Left ventricle myocardium inferior (tissue), 1 donor: ENCODE measurements around the gene KRT13. TPM values are rescaled to one million over a fixed set of nuclear protein-coding genes. Genes with fewer than 3 reads are reported as not detected.

Source experiments
- DNase-seq: peaks from one replicate; pipeline ENCODE4 v3.0.0-alpha.2; 2020
- H3K27ac ChIP-seq: fragments of 200-600 bp; replicated peaks from 2 replicates; pipeline ENCODE4 v1.8.0; 2021
- H3K27me3 ChIP-seq: fragments of 200-600 bp; 2 replicates; pipeline ENCODE4 v1.8.0; 2021; ENCODE audit warnings: low read depth
- H3K36me3 ChIP-seq: fragments of 200-600 bp; 2 replicates; pipeline ENCODE4 v1.8.0; 2021
- H3K4me1 ChIP-seq: fragments of 200-600 bp; 2 replicates; pipeline ENCODE4 v1.8.0; 2021
- H3K4me3 ChIP-seq: fragments of 200-600 bp; 2 replicates; pipeline ENCODE4 v1.8.0; 2021; ENCODE audit warnings: mild to moderate bottlenecking, moderate library complexity
- H3K9me3 ChIP-seq: fragments of 200-600 bp; replicated peaks from 2 replicates; pipeline ENCODE4 v1.8.0; 2021
- CTCF ChIP-seq: fragments of 200-600 bp; IDR thresholded peaks from 2 replicates; pipeline ENCODE4 v1.8.0; 2021; ENCODE audit warnings: antibody characterized with exemption, mild to moderate bottlenecking, borderline replicate concordance
- intact Hi-C: fragments of 100-400 bp; cut with micrococcal nuclease; formaldehyde crosslinking; loops from one replicate; pipeline ENCODE4 v1.11.0; 2022
- total RNA-seq: library from RNA; stranded (reverse); fragmentation: NEBNext Ultra II Directional; extraction: Animal tissue kit (Norgen Biotek cat#: 25700); gene quantifications from one replicate; pipeline ENCODE4 v1.2.1, GENCODE V29; 2021
- donor health status: DM: no; HTN: yes; CAD: no; lungs with severe emphysema.

The KRT13 gene
- total RNA-seq, 1 donor from 2014 or later: not detected

- Histone ChIP-seq H3K4me1 (no peaks in the 10 kb centered on the region), H3K9me3 (no peaks in the 10 kb centered on the region), H3K27ac (no peak overlapping the region), H3K27me3 (peaks cover 93% of the 10 kb centered on the region), H3K4me3 (no peak overlapping the region), H3K36me3 (no peaks in the 10 kb centered on the region)
- intact Hi-C loops: no loop called here
- DNase-seq: no peak
- no peak for TF ChIP-seq CTCF
Measured at GRCh38 chr17:41510251-41511065, 5.0 kb upstream of the KRT13 start.

GRCh38 chr17:41507315-41507880 is 2.0 kb upstream of the KRT13 start:
- Histone ChIP-seq H3K9me3 (no peaks in the 10 kb centered on the region), H3K27me3 (peaks cover 77% of the 10 kb centered on the region), H3K27ac (no peak overlapping the region), H3K4me3 (no peak overlapping the region), H3K36me3 (no peaks in the 10 kb centered on the region), H3K4me1 (no peaks in the 10 kb centered on the region)
- no peak for DNase-seq
- no peak for TF ChIP-seq CTCF
- intact Hi-C loops: no loop called here

- intact Hi-C loops: no loop called here
- DNase-seq: no peak
- no peaks in the 10 kb centered on the region for H3K9me3 ChIP-seq
- no peak for TF ChIP-seq CTCF
- H3K4me3 ChIP-seq: no peak overlapping the region
- H3K27me3 ChIP-seq: peaks cover 77% of the 10 kb centered on the region
- H3K4me1 ChIP-seq: no peaks in the 10 kb centered on the region
- H3K36me3 ChIP-seq: no peaks in the 10 kb centered on the region
- no peak overlapping the region for H3K27ac ChIP-seq
Measured at GRCh38 chr17:41505809-41506767, 676 bp upstream of the KRT13 start.

- H3K36me3 ChIP-seq: no peaks in the 10 kb centered on the region
- peaks cover 77% of the 10 kb centered on the region for H3K27me3 ChIP-seq
- H3K9me3 ChIP-seq: no peaks in the 10 kb centered on the region
- H3K27ac ChIP-seq: no peak overlapping the region
- H3K4me3 ChIP-seq: no peak overlapping the region
- H3K4me1 ChIP-seq: no peaks in the 10 kb centered on the region
- intact Hi-C loops: no loop called here
- no peak for TF ChIP-seq CTCF
- no peak for DNase-seq
Measured at GRCh38 chr17:41504246-41504977, 1.0 kb downstream of the KRT13 start.

GRCh38 chr17:41503202-41503601 is 2.2 kb downstream of the KRT13 start:
- no peak for TF ChIP-seq CTCF
- no peak for DNase-seq
- Histone ChIP-seq H3K9me3 (no peaks in the 10 kb centered on the region), H3K27me3 (peaks cover 78% of the 10 kb centered on the region), H3K36me3 (no peaks in the 10 kb centered on the region), H3K27ac (no peak overlapping the region), H3K4me3 (no peak overlapping the region), H3K4me1 (no peaks in the 10 kb centered on the region)
- intact Hi-C loops: no loop called here
